Measurements from ENCODE around the gene EPS8L1.

The EPS8L1 gene

DNA sequence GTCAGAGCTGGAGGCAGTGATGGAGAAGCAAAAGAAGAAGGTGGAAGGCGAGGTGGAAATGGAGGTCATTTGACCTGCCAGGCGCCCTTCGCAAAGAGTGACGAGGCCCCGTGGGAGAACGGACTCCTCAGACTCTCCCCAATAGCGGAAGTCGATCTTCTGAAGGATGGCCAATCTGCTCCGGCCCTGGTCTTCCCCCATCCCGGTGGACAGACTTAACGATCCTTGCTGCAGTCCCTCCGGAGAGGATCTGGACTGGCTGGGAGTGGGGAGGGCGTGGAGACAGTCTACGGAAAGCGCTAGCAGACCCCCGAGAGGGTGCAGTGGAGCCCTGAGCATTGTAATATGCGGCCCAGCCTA lies 11.9 kb downstream of the EPS8L1 start:
- TF ChIP-seq, protein P1, sequence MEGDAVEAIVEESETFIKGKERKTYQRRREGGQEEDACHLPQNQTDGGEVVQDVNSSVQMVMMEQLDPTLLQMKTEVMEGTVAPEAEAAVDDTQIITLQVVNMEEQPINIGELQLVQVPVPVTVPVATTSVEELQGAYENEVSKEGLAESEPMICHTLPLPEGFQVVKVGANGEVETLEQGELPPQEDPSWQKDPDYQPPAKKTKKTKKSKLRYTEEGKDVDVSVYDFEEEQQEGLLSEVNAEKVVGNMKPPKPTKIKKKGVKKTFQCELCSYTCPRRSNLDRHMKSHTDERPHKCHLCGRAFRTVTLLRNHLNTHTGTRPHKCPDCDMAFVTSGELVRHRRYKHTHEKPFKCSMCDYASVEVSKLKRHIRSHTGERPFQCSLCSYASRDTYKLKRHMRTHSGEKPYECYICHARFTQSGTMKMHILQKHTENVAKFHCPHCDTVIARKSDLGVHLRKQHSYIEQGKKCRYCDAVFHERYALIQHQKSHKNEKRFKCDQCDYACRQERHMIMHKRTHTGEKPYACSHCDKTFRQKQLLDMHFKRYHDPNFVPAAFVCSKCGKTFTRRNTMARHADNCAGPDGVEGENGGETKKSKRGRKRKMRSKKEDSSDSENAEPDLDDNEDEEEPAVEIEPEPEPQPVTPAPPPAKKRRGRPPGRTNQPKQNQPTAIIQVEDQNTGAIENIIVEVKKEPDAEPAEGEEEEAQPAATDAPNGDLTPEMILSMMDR (IDR thresholded peaks at IDR 0.05; ENCODE audit: low read depth, low read length) = no peak
- Histone ChIP-seq H3K4me3 (ENCODE audit: low read depth, low read length) (peak overlapping the region; percentile 58), H3K36me3 (peaks cover 3% of the 10 kb centered on the region; the same call in 1 of the 2 replicates), H3K27me3 (ENCODE audit: insufficient read depth, low read depth, severe bottlenecking) (no peaks in the 10 kb centered on the region), H3K27ac (no peak overlapping the region), H3K9me3 (ENCODE audit: severe bottlenecking) (no peaks in the 10 kb centered on the region)
- DNase-seq = no peak

DNA sequence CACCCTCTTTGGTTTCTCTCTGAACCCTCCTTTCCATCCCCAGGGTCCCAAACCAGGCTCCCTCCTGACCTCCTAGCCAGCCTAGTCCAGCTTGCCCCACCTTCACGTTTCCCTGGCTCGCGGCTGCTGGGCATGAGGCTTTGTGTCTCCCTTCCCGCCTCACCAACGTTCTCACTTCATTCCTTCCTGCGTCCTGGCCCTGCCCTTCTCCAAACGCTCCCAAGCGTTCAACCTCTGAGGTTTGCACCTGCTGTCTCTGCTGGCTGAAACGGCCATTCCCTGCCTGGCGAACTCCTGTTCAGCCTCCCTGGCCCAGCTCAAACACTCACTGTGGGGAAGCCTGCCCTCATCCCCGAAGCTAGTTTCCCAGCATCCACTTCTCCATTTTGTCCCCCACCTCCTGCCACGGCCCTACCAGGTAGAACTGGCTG lies 12.4 kb downstream of the EPS8L1 start:
- Histone ChIP-seq H3K4me3 (ENCODE audit: low read depth, low read length) (no peak overlapping the region), H3K27ac (no peak overlapping the region), H3K27me3 (ENCODE audit: insufficient read depth, low read depth, severe bottlenecking) (no peaks in the 10 kb centered on the region), H3K36me3 (peaks cover 3% of the 10 kb centered on the region; the same call in 1 of the 2 replicates), H3K9me3 (ENCODE audit: severe bottlenecking) (no peaks in the 10 kb centered on the region)
- TF ChIP-seq, protein P1 (IDR thresholded peaks at IDR 0.05; ENCODE audit: low read depth, low read length) = no peak
- no peak for DNase-seq

DNA sequence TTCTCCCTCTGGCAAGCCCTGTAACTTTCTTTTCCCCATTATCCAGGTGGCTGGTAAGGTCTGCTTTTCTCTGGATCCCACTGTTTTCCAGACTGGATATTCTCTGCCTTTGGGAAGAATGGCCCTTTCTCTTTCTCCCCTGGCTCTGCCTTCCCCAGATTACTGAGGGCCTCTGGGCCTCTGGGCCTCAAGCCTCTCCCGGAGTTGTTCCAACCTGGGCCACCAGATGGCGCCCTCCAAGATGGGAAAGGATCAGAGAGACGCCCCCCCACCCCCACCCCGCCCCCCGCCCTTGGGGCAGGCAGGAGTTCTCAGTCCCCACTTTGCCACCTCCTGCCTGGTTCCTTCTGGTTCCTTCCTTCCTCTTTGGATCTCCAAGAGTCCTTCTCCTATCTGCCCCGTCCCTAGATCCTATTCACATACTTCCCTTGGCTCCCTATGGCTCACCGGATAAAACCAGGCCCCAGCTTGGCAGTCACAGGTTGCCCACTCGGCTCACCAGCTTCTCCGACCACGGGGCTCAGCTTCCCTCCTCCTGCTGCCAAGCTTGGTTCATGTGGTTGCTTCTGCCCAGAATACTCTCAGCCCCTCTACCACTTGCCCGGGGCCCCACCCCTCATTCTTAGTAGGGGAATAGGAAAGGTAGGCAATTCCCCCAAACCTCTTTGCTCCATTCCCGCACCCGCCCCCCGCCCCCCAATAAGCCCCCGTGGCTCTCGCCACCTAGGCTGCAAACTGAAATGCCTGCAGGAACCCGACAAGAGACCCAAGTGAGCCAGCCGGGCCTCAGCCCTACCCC lies 13.1 kb downstream of the EPS8L1 start:
- peak; percentile 93 for DNase-seq
- Histone ChIP-seq H3K27ac (no peak overlapping the region), H3K9me3 (ENCODE audit: severe bottlenecking) (no peaks in the 10 kb centered on the region), H3K36me3 (peaks cover 3% of the 10 kb centered on the region; the same call in 1 of the 2 replicates), H3K4me3 (ENCODE audit: low read depth, low read length) (no peak overlapping the region), H3K27me3 (ENCODE audit: insufficient read depth, low read depth, severe bottlenecking) (no peaks in the 10 kb centered on the region)
- TF ChIP-seq, protein P1 (IDR thresholded peaks at IDR 0.05; ENCODE audit: low read depth, low read length) = peak; percentile 53

DNA sequence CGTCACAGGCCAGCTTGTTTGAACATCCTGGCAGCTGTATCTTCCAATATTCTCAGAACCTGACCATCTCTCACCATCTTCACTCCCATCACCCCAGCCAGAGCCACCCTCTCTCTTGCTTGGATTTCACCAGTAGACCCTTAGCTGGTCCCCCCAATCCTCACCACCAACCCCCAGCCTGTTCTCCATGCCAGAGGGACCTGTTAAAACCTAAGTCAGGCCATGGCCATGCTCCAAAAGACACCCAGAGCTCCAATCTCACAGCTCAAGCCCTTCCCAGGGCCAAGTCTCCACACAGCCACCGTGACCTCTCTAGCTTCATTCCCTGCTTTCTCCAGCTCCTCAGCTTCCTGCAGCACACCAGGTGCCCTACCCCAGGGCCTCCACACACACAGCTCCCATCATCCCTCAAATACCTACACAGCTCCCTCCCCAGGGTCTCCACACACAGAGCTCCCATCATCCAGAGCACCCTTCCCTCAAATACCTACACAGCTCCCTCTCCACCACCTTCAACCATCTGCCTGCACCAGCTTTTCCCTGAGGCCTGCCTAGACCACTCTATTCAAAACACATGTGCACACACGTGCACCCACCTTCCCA lies 13.8 kb downstream of the EPS8L1 start:
- no peak overlapping the region for H3K4me3 ChIP-seq (ENCODE audit: low read depth, low read length)
- H3K27me3 ChIP-seq (ENCODE audit: insufficient read depth, low read depth, severe bottlenecking) = no peaks in the 10 kb centered on the region
- peaks cover 5% of the 10 kb centered on the region for H3K36me3 ChIP-seq
- TF ChIP-seq, protein P1 (IDR thresholded peaks at IDR 0.05; ENCODE audit: low read depth, low read length) = no peak
- H3K27ac ChIP-seq = no peak overlapping the region
- H3K9me3 ChIP-seq (ENCODE audit: severe bottlenecking) = no peaks in the 10 kb centered on the region
- no peak for DNase-seq

DNA sequence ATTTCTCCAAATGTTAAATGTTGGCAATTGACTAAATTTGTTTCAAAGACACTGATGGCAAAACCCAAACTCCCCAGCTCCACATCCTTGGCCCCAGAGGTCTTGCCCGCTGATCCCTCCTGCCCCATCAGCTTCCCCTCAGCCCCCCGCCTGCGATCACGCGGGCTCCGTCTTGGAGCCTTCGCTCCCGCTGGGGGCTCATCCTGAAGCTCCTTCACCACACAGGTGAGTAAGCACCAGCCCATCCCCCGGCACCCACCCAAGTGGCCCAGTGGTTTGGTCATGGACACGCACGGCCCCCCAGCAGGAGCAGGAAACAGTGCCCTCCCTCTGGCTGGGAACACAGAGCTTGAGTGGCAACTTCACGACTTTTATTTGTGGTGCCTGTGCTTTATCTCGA lies 14.9 kb downstream of the EPS8L1 start:
- no peak overlapping the region for H3K4me3 ChIP-seq (ENCODE audit: low read depth, low read length)
- H3K9me3 ChIP-seq (ENCODE audit: severe bottlenecking) = no peaks in the 10 kb centered on the region
- TF ChIP-seq, protein P1 (IDR thresholded peaks at IDR 0.05; ENCODE audit: low read depth, low read length) = no peak
- no peaks in the 10 kb centered on the region for H3K27me3 ChIP-seq (ENCODE audit: insufficient read depth, low read depth, severe bottlenecking)
- no peak overlapping the region for H3K27ac ChIP-seq
- peaks cover 11% of the 10 kb centered on the region for H3K36me3 ChIP-seq
- DNase-seq = no peak
